HG03354 (cell line): ENCODE data around the gene PACS2.
"Not testable (repeated sequence)": the region's sequence is repeated elsewhere in the genome, so short reads cannot be mapped to it uniquely, and the experiment has no call there.

Experiments
- ATAC-seq: cut with Tn5 transposase; IDR thresholded peaks from one replicate; pipeline ENCODE4 v1.9.1; 2021; ENCODE audit warnings: mild to moderate bottlenecking; ENCODE audit not compliant: unreplicated experiment, poor library complexity, severe bottlenecking

Gene PACS2

DNA sequence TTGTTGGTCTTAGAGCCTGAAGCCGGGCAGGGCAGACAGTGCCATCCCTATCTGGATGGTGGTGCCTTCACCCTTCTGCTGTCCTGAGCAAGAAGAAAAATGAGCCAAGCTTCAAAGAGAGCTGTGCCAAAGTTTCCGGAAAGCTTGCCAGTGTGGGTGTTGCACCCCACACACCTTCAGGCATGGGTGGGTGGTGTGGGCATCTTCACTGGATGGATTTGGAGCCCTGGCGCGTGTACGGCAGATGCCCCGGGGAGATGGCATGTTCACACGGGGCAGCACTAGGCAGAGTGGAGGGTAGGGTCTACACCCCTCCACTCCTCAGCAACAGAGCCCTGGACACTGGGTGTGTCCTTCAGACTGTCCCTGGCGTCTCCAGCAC, 33.0 kb downstream of the PACS2 start:
- ATAC-seq: no peak

DNA sequence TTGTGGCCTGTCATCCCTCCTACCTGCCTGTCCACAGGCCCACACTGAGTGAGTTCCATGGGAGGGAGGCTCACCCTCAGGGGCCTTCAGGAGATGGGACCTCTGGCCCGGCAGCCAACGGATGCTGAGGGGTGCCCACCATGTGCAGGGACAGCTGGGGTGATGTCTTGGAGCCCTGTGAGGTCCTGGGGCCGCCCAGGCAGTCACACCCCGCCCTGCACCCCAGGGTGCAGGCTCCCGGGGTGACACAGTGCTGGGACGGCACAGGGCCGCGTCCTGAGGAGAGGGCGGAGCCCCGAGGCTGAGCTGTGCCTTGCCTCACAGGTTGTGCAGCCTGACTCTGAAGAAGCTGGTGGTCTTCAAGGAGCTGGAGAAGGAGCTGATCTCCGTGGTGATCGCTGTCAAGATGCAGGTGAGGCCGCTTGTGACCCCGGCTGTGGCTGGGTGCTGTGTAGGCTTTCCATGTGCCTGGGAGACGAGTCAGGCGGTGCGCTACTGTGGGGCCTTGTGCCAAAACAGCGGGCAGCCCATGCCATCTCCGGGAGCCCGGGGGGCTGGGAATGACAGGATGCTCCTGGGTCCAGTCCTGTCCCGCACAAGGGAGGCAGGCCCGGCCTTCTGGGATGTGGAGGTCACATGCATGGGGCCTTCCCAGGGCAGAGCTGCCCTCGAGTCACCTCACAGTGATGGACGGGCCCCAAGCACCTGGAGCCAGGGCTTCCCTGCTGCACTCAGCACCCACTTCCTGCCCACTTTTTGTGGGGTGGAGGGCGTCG, 33.8 kb downstream of the PACS2 start:
- ATAC-seq: no peak

DNA sequence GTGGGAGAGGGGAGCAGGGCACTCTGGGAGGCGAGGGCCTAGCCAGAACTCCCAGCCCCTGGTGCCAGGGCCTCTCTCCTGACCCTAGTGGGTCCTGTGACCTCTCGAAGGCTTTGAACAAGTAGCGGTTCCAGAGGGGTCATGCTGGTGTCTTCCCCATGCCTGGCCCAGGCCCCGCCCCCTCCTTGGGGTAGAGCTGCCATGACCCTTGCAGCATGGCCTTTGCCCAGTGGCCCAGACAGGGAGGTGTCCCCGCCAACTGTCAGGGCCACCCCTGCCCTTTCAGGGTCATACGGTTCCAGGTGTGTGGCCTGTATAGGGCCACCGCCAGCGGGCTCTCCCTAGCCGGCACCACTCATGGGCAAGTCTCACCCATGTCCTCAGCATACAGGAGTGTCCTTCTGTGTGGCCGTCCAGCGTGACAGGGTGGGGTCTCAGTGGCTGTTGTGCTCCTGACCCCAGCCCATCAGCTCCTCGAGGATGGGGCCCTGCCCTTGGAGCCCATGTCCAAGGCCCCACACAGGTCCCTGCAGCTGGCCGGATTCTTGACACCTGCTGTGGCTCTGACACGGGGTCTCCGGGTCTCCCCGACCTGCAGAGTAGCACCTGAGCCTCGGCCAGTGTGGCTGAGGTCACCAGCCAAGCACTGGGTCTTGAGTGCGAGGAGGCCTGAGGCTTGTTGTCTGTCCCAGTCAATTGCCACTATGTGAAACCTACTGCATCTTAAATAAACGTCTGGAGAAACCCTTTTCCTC, 34.6 kb downstream of the PACS2 start:
- no peak for ATAC-seq

DNA sequence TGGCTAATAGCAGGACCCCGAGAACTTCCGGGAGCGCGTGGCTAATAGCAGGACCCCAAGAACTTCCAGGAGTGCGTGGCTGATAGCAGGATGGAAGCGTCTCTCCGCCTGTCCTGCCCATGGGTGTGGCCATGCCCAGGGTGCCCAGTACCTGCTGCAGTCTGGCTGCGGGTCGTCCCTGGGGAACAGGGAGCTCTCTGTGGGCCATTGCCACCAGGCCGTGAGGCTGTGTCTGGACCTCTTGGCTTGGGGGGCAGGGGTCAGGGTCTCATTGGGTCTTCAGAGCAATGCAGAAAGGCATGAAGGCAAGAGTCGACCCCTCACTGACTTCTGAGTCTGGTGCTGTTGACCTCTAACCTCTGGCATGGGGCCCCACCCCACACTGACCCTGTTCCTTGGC, 35.4 kb downstream of the PACS2 start:
- ATAC-seq: no peak

DNA sequence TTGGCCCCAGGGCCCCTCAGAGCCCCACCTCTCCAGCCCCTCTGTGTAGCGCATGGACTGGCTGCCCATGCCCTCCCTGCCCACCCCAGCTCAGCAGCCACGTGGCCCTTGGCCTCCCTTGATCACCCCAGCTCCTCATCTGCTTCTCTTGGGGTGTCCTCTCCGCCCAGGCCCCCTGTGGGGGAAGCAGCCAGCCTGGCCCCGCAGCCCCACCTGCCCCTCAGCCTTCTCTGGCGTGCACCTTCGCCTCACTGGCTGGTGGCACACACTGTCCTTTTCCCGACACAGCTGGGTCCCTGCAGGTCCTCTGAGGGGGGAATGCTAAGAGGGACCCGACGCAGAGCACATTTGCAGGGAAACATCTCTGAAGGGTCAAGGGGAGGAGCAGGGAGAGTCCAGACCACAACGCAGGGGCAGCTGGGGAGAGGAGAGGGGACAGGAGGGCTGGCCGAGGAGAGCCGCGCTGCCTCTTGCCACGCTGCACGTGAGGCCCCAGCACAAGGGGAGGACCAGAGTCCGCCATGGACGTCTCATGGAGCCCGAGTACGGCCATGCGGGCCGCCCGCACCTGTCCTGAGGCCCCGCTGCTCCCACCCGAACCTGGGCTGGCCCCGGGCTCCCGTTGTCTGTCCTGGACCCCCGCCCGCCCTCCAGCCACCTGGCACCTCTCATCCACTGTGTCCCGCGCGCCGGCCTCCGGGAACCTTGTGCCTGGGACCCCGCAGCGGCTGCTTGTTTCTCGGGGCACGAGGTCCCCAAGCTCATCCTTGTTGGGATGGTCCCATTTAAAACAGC, 36.1 kb downstream of the PACS2 start:
- no peak for ATAC-seq

DNA sequence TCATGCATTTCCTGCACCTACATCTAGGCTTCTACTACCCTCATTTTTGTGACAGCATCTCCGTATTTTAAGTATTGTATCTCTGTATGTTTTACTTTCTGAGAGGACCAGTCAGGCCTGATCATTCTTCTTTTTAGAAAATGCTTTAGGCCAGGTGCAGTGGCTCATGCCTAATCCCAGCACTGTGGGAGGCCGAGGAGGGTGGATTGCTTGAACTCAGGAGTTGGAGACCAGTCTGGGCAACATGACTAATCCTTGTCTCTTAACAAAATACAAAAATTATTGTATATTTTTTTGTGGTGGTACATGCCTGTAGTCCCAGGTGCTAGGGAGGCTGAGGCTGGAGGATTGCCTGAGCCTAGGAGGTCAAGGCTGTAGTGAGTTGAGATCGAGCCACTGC, 36.9 kb downstream of the PACS2 start:
- ATAC-seq: no peak

DNA sequence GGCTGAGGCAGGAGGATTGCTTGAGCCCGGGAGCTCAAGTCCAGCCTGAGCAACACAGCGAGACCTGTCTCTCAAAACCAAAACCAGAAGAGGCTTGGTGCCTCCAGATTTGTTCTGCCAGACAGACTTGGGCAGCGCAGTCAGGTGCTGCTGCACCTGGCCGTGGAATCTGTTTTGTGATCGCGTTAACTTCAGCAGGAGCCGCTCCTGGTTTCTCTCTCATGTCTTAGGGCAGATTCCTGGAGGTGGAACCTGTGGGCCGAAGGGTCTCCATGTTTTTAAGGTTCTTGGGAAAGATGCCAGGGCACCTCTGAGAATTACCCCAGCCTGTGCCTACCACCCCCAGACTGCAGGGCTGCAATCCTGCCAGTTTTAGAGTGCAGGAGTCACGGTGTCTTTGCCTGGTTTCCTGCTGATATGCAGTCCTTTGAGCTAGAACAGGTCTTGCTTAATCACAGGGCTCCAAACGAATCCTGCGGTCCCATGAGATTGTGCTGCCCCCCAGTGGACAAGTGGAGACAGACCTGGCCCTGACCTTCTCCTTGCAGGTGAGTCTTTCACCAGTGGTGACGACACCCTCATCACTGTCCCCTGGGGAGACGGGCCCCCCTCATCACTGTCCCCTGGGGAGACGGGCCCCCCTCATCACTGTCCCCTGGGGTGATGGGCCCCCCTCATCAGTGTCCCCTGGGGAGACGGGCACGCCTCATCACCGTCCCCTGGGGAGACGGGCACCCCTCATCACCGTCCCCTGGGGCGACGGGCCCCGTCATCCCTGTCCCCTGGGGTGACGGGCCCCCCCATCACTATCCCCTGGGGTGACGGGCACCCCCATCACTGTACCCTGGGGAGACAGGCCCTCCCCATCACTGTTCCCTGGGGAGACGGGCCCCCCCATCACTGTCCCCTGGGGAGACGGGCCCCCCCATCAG, 37.6 kb downstream of the PACS2 start:
- ATAC-seq: peak; percentile 71

DNA sequence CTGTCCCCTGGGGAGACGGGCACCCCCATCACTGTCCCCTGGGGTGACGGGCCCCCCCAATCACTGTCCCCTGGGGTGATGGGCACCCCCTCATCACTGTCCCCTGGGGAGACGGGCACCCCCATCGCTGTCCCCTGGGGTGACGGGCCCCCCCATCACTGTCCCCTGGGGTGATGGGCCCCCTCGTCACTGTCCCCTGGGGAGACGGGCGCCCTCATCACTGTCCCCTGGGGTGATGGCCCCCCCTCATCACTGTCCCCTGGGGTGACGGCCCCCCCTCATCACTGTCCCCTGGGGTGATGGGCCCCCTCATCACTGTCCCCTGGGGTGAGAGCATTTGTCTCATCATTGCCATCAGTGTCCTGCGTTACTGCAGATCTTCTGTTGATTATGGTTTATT, 38.6 kb downstream of the PACS2 start:
- no peak for ATAC-seq

DNA sequence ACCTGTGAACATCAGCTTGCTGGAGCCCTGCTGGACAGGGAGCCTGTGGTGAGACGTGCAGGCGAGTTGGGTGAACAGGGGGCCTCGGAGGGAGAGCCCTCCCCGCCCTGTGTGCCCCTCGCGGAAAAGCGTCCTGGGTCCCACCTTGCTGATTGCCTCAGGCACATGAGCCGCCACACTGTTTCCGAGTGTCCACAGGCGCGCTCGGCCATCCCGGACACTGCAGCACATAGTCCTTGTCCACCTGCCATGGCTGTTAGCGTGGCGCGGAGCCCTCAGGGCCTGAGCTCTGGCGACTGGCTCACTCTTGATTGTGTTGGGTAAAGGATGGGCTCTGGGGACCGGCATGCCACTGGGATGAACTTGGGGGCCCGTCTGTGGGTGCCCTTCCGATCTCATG, 40.0 kb downstream of the PACS2 start:
- ATAC-seq: no peak

DNA sequence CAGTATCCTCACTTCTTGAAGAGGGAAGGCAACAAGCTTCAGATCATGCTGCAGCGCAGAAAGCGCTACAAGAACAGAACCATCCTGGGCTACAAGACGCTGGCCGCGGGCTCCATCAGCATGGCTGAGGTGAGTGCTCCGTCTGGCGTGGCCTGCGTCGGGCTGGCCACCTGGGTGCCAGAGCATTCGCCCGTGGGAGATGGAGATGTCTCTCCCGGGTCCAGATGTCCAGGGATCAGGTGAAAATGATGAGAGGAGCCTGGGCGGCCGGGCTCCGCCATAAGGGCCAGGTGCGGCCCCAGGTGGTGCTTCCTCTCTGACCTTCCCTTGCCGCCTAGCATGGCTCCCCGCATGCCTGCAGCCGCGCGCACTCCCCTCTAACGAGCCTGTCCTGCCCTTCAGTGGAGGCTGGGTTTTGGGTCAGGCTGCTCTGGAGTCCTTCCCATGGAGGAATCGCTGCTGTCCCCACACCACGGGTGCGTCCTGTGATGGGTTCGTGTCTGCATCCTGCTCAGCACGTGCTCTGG, 40.6 kb downstream of the PACS2 start:
- no peak for ATAC-seq

DNA sequence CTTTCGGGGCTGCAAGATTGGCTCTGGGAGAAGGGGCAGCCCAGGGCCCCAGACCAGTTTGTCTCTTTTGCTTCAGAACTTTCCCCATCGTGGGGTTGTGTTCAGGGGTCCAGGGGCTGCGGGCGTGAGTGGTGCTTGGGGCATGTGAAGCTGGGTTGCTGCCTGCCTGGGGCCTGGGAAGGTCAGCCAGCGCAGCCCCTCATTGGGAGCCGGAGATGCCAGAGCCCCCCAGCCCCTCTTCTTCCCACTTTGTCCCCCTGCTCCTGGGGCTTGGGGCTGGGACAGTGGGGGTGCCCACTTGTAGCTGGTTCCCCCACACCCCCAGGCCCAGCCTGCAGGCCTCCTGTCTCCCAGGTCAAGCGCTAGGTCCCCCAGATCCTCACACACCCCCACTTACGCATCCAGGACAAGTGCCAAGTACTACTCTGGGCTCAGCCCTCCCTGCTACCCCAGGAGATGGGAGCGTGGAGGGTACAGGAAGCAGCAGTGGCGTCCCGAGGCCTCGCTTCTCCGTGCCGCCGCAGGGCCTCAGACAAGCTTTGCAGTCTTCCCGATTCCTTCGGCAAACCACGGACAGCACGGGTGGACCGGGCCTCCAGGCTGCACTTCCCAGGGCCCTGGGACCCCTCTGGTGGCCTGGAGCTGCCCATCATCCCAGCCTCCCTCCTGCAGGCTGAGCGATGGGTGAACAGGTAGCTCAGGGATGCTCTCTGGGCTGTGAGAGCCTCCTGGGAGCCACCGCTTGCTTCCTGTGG, 41.5 kb downstream of the PACS2 start:
- no peak for ATAC-seq

DNA sequence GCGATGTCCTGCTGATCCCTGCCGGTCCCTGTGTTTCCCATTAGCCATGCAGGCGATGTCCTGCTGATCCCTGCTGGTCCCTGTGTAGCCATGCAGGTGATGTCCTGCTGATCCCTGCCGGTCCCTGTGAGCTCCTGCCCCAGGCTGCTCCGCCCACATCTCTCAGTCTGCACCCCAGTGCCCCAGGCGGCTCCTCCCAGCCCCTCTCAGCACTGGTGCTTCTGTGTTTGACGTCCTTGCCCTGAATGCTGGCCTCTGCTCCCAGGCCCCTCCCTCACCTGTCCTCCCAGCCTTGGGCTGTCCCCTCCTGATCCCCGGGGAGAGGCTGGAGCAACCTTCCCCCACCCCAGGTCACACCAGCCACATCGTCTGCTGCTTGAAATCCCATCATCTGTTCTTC, 42.4 kb downstream of the PACS2 start:
- no peak for ATAC-seq

DNA sequence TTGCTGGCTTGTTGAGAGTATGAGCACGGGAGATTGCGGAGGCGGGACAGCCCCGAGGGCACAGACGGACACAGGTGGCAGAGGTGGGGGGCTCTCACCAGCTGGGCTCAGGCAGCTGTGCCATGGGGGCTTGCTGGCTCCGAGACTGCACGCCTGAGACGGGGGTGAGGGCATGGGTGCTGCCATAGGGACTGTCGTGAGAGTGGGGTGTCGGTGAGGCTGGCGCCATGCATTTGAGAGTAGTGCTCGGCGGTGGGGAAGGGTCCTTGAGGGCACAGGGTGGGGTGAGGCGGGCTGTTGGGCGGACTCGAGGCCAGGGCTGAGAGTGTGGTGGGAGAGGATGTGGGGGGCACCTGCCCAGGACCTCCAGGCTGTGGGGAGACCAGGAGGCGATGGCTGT, 43.1 kb downstream of the PACS2 start:
- no peak for ATAC-seq

DNA sequence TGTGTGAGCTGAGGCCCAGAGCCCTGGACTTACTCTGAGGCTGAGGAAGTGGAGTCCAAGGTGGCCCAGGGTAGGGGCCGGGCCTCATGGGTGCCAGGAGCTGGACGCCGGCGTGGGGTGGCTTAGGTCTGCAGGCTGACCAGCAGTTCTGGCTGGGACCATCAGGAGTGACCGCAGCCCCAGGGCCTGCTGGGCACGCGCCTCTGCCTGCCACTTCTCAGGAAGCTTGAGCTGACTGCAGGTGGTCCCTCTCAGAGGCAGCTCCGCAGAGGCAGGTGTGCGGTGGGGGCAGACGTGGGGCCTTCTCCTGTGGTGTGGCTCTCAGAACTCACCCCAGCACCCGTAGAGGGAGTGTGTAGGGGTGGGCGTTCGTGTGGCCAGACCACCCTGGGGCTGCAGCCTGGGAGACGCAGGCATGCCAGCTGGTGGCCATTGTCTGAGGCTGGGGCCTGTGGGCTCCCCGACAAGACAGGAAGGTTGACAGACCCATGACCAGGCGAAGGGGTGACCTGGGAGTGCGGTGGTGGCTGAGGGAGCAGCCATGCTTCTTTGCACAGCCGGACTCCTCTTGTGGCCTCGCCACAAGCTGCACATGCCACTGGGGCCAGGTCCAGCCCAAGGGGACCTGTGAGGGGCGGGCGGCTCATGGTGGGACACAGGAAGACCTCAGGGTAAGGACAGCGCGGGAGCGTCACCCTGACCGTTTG, 43.7 kb downstream of the PACS2 start:
- ATAC-seq: no peak

DNA sequence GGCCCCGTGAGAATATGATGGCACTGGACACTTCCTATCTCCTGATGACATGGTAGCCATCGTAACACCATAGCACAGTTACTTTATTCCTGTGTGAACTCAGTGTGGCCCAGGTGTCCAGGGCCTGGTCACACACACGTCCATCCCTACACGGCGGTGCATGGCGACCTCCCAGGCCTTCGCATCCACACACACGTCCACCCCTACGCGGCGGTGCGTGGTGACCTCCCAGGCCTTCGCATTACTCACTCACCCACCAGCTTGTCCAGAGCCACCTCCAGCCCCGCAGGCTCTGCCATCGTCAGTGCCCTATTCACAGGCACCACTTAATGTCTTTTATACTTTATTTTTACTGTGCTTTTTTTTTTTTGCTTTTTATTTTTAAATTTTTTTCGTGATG, 44.4 kb downstream of the PACS2 start:
- no peak for ATAC-seq

DNA sequence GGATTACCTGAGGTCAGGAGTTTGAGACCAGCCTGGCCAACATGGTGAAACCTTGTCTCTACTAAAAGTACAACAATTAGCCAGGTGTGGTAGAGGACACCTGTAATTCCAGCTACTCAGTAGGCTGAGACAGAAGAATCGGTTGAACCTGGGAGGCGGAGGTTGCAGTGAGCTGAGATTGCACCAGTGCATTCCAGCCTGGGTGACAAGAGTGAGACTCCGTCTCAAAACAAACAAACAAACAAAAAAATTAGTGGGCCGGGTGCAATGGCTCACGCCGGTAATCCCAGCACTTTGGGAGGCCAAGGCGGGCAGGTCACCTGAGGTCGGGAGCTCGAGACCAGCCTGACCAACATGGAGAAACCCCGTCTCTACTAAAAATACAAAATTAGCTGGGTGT, 46.9 kb downstream of the PACS2 start:
- not testable (repeated sequence) for ATAC-seq

DNA sequence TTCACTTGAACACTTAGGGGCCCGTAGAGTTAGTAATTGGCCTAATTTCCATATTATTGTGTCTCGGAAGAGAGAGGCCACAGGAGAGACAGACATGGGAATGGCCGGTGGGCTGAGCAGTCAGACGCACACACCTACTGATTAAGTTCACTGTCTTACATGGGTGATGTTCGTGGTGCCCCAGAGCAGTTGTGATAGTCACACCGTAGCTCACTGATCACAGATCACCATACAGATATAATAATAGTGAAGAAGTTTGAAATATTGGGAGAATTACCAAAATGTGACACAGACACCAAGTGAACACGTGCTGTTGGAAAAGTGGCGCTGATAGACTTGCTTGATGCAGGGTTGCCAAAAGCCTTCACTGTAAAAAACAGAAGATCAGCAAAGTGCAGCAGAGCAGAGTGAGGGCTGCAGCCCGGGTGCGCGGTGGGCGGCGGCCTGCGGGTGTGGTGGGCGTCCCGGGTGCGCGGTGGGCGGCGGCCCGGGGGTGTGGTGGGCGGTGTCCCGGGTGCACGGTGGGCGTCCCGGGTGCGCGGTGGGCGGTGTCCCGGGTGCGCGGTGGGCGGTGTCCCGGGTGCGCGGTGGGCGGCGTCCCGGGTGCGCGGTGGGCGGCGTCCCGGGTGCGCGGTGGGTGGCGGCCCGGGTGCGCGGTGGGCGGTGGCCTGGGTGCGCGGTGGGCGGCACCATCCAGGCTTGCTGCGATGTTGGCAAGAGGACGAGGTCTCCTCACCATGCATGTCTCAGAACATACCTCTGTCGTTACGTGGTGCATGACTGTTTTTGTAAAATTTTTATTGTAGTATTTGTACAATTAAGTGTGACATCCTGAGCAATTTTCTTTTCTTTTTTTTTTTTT, 49.5 kb downstream of the PACS2 start:
- ATAC-seq: no peak
